T47D (cell line): ENCODE measurements around the gene SLC22A16.
"Not testable (repeated sequence)": the region's sequence is repeated elsewhere in the genome, so short reads cannot be mapped to it uniquely, and the experiment has no call there.

ENCODE experiments used
- DNase-seq, 2 experiments: peaks; one replicate each; pipeline versions ENCODE4 v3.0.0 to v3.0.0-alpha.2; 2011 to 2012; ENCODE audit warnings: low read depth in 1 of 2, low spot score in 1 of 2
- JUND ChIP-seq: IDR thresholded peaks from 2 replicates; pipeline ENCODE4 v1.6.1; 2012; ENCODE audit warnings: low read depth
- in situ Hi-C: cut with HindIII; loops from 2 replicates; pipeline ENCODE4 v1.10.0; 2016; ENCODE audit warnings: low sequenced_read_pairs, low pct_unique_long_range_greater_than_20kb

The SLC22A16 gene

GRCh38 chr6:110484321-110484720 is 7.9 kb upstream of the SLC22A16 start:
- DNase-seq = peak in 1 of 2 experiments; percentile 83
- in situ Hi-C loops = no loop called here
- TF ChIP-seq JUND = peak; percentile 30; the same call in 1 of the 2 replicates

DNA sequence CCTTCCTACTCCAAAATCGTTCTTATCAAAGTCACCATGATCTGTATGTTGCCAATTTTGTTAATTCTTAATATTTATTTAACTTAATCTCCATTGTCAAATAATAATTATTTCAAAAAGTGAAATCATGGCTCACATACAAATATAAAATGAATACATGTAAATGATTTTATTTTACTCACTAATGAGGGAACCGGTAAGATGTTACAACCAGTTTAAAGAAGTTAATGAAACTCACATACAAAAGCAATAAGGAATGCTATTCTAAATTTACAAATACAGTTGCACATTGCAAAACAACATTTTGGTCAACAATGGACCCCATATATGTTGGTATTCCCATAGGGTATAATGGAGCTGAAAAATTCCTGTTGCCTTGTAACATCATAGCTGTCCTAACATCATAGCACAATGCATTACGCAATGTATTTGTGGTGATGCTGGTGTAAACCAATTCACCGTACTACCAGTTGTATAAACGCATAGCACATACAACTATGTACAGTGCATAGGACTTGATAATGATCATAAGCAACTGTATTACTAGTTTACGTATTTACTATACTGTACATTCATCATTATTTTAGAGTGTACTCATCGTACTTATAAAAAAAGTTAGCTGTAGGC is 6.5 kb upstream of the SLC22A16 start:
- TF ChIP-seq JUND = no peak
- in situ Hi-C loops = no loop called here
- DNase-seq = peak in 1 of 2 experiments; percentile 34

DNA sequence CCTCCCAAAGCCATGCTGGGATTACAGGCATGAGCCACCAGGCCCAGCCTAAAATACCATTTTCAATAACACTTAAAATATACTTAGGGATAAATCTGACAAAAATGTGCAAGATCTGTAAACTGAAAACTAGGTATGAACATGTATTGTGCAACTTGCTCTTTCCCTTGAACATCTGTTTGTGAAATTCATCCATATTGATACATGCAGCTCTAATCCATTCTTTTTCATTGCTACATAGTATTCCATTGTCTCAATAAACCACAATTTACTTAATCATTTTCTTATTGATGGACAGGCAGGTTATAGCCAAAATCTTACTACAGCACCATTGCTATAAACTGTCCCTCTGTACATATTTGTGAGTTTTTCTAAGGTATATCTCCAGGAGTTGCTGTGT is 4.7 kb upstream of the SLC22A16 start:
- no peak for TF ChIP-seq JUND
- DNase-seq = no peak
- in situ Hi-C loops = no loop called here

- DNase-seq = no peak
- in situ Hi-C loops = no loop called here
- no peak for TF ChIP-seq JUND
These were observed 1.3 kb downstream of the SLC22A16 start for GRCh38 chr6:110475066-110475653.

GRCh38 chr6:110474500-110474899 is 1.9 kb downstream of the SLC22A16 start:
- no peak for TF ChIP-seq JUND
- in situ Hi-C loops = no loop called here
- DNase-seq = no peak

DNA sequence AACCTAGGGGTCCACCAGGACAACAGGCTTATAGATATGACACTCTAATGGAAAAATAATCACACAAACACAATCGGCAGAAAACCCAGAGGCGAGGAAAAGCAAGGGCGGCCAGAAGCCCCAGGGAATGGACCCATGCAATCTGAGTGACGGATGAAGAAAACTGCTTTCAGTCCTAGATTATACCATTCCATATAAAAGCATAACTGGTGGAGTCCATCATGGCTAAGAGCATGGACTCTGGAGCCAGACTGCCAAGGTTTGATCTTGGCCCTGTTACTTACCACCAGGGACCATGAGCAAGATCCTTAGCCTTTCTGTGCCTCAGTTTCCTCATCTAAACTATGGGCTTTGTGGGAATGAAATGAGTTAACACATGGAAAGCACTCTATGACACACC is 3.7 kb downstream of the SLC22A16 start:
- no peak for DNase-seq
- no peak for TF ChIP-seq JUND
- in situ Hi-C loops = no loop called here

DNA sequence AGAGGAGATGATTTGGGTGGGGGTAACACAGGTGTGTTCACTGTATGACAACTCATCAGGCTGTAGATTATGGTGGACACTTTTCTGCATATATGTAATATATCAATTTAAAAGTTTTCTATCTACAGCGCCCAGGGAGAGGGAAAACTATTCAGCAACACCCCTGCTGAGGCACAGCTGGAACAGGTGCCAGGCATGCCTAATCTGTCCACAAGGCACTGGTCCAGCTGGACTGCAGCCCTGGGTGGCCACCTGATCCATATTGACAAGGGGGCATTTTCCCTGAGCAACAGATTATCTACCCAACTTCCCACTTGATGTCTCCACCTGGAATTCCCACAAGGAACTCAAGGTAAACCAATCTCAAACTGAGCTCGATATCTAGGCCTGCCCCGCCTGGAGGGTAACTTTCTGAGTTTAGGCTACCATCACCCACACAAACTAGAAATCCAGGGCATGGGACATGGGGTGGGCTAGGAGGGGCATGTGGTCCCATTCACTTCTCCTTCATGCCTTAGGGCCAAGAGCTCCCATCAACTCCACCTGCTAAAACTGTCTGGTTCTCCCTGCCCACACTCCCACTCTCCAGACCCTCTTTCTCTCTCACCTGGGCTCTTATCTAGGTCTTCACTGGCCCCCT is 4.6 kb downstream of the SLC22A16 start:
- in situ Hi-C loops = no loop called here
- no peak for DNase-seq
- no peak for TF ChIP-seq JUND

GRCh38 chr6:110468731-110469130 is 7.7 kb downstream of the SLC22A16 start:
- in situ Hi-C loops = no loop called here
- DNase-seq = no peak
- TF ChIP-seq JUND = no peak

DNA sequence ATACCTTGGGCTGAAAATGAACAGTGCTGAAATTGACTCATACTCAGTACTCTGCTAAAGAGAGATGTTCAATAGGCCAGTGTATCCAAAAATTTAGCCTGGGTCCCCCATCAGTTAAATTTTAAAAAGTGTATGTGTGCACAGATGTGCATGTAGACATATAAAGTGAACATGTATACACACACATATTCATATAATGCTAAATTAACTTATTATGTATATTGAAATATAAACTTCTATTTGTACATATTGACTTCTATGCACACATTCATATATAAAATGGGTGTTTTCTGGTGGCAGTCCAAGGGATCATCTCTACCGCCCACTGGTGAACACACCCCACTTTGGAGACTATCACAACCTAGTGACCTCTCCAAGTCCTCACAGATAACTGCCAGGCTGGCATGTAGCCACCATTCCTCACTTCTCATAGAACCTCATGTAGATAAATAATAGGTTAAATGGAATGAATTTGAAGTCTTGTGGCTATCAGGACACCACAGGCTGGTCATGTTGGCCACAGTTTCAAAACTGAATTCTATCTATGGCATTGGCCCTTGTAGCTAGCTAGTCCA is 8.8 kb downstream of the SLC22A16 start:
- no peak for TF ChIP-seq JUND
- DNase-seq = no peak
- in situ Hi-C loops = no loop called here

DNA sequence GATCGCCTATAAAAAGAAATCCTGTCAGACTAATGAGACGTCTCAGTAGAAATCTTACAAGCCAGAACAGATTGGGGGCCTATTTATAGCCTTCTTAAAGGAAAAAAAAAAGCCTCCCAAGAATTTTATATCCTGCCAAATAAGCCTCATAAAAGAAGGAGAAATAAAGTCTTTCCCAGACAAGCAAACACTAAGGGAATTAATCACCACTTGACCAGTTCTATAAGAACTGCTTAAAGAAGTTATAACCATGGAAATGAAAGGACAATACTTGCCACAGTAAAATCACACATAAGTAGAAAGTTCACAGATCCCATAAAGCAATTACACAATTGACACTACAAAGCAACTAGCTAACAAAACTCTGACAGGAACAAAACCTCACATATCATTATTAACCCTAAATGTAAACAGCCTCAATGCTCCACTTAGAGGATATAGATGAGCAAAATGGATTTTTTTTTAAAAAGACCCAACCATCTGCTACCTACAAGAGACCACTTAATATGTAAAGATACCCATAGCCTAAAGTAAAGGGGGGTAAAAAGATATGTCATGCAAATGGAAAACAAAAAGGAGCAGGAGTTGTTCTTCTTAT is 13.4 kb downstream of the SLC22A16 start:
- in situ Hi-C loops = no loop called here
- no peak for DNase-seq
- TF ChIP-seq JUND = no peak

GRCh38 chr6:110461376-110461775 is 15.0 kb downstream of the SLC22A16 start:
- no peak for TF ChIP-seq JUND
- in situ Hi-C loops = no loop called here

DNA sequence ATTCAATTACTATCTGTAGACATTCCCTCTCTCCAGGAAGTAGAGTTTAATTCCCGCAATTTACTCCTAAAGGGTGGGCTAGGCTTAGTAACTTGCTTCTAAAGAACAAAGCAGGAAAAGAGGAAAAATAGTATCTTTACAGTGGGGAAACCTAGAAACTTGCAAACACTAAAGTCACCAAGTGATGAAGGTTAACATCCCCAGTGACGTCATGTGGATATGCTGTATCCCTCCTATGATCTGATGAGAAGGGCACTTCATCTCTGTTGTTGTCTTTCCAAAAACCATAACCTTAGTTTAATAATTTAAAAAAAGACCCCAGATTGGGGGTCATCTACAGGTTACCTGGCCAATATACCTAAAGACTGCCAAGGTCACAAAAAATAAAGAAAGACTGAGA is 17.3 kb downstream of the SLC22A16 start:
- in situ Hi-C loops = no loop called here
- no peak for TF ChIP-seq JUND
- DNase-seq = no peak

More at GRCh38 chr6:110461376-110461775, 15.0 kb downstream of the SLC22A16 start:
- no peak for DNase-seq

DNA sequence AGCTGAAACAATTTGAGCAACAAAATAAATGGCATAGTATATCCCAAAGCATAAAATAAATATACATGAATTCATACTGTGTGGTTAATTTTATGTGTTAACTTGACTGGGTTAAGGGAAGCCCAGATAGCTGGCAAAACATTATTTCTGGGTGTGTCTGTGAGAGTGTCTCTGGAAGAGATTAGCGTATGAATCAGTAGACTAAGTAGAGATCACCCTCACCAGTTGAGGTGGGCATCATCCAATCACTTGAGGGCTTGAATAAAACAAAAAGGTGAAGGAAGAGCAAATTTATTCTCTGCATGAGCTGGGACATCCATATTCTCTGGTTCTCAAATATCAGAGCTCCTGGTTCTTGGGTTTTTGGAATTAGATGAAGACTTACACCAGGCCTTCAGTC is 17.9 kb downstream of the SLC22A16 start:
- in situ Hi-C loops = no loop called here
- DNase-seq = no peak
- no peak for TF ChIP-seq JUND

- peak in 1 of 2 experiments; percentile 76 for DNase-seq
- in situ Hi-C loops = not testable (repeated sequence)
These were observed 18.7 kb downstream of the SLC22A16 start for GRCh38 chr6:110457567-110458175.
